Choroid plexus epithelial cell (primary cell): Measurements from ENCODE around the gene AIFM1.

Source experiments
- DNase-seq: peaks from one replicate; pipeline ENCODE4 v3.0.0-alpha.2; 2010; ENCODE audit warnings: low read depth
- H3K4me3 ChIP-seq: 2 replicates; pipeline ENCODE4 v1.5.1; 2011; ENCODE audit warnings: low read depth, mild to moderate bottlenecking, control low read depth, low read length, moderate library complexity
- TF ChIP-seq, protein P1 (sequence below): conservative IDR thresholded peaks from 2 replicates; pipeline ENCODE4 v1.5.1; 2011; ENCODE audit warnings: low read depth, mild to moderate bottlenecking, control low read depth, inconsistent platforms, low read length, moderate library complexity

Gene AIFM1

DNA sequence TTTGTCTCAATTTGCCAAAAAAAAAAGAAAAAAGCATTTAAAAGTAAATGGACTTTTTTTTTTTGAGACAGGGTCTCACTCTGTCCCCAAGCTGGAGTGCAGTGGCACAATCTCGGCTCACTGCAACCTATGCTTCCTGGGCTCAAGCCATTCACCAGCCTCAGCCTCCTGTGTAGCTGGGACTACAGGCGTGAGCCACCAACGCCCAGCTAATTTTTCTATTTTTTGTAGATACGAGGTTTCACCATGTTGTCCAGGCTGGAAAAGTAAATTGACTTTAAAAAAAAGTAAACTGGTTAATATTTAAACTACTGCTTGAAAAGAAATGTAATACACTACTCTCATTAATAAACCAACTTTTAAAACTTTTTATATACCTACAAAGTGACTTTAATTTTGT, 5.9 kb downstream of the AIFM1 start:
- TF ChIP-seq, protein P1, sequence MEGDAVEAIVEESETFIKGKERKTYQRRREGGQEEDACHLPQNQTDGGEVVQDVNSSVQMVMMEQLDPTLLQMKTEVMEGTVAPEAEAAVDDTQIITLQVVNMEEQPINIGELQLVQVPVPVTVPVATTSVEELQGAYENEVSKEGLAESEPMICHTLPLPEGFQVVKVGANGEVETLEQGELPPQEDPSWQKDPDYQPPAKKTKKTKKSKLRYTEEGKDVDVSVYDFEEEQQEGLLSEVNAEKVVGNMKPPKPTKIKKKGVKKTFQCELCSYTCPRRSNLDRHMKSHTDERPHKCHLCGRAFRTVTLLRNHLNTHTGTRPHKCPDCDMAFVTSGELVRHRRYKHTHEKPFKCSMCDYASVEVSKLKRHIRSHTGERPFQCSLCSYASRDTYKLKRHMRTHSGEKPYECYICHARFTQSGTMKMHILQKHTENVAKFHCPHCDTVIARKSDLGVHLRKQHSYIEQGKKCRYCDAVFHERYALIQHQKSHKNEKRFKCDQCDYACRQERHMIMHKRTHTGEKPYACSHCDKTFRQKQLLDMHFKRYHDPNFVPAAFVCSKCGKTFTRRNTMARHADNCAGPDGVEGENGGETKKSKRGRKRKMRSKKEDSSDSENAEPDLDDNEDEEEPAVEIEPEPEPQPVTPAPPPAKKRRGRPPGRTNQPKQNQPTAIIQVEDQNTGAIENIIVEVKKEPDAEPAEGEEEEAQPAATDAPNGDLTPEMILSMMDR: no peak
- H3K4me3 ChIP-seq: no peak overlapping the region
- DNase-seq: no peak

DNA sequence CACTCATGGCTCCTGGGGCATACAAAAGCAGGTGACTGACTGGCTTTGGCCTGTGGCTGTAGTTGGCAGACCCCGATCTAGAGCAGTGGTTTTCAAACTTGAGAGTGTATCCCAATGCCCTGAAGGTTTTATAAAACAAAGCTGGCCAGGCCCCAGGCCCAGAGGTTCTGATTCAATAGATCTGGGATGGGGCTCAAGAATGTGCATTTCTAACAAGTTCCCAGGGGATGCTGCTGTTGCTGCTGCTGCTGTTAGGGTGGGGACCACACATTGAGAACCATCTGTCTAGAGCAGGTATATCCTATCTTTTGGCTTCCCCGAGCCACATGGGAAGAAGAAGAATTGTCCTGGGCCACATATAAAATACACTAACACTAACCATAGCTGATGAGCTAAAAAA, 7.3 kb downstream of the AIFM1 start:
- TF ChIP-seq, protein P1: no peak
- no peak for DNase-seq
- H3K4me3 ChIP-seq: no peak overlapping the region

DNA sequence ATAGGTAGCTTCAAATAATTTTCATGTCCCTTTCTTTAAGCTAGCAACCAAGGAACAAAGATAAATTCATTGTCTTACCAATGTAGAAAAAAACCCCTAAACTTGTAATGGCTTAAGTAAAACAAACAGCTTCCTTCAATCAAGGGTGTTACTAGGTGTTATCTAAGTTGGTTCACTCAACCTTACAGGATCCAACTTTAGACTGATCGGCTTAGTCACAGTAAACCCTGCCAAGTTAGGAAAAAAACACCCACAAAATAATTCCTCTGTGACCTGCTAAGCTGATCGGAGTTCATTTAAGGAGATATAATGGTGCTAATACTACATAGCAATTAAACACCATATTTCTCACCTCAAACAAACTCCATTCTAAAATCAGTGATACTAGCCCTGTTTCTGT, 10.1 kb downstream of the AIFM1 start:
- no peak overlapping the region for H3K4me3 ChIP-seq
- TF ChIP-seq, protein P1: no peak
- no peak for DNase-seq

DNA sequence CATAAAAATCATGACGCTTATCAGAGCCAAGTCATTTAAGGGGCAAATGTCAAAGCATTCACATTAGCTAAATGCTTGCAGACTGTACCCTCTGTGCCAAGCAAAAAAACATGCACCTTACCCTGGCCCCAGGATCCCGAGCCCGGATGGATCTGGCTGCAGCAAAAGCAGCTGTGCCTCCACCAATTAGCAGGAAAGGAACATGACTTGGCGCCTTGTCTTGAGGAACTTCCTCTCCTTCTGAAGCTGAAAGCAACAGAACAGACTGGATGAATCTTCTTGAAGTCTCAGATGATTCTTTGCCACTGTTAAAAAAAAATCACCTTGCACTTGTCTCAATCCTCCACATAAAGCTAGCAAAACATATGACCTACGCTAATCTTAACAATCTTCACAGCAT, 18.0 kb downstream of the AIFM1 start:
- no peak for DNase-seq
- TF ChIP-seq, protein P1: no peak
- H3K4me3 ChIP-seq: no peak overlapping the region

DNA sequence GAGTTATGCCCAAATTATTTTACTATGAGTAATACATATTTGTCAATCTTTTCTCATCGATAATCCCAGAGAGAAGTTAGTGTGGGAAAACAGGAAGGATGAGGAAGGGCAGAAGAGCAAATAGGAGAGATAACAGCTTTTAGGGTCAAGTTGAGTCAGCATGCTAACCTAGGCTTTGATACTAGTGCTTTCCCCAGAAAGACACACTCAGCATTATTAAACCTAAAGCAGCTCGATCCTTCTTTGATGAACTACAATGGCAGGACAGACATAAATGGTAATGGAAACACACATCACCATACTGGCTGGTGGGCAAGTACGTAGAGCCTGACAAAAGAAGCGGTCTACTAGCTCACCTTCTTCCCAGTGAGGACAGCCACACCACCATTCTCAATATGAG, 20.5 kb downstream of the AIFM1 start:
- H3K4me3 ChIP-seq: no peak overlapping the region
- TF ChIP-seq, protein P1: no peak
- no peak for DNase-seq

DNA sequence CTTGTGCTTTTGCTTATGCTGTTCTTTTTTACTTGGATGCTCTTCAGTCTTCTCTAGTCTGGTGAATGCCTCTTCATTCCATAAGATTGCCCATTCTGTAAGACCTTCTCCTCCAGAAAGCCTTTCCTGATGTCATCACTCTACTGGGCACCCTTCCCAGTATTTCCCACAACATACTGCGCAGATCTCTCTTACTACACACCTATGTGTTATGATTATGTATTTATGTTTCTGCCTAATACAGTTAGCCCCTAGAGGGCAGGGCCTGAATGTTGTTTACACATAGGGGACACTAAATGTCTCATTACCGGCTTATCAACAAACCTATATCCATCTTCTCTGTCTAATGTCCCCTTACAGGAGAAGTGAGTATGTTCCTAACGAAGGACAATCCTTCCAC, 21.1 kb downstream of the AIFM1 start:
- TF ChIP-seq, protein P1: peak; percentile 31
- peak; percentile 71 for DNase-seq
- H3K4me3 ChIP-seq: no peak overlapping the region

DNA sequence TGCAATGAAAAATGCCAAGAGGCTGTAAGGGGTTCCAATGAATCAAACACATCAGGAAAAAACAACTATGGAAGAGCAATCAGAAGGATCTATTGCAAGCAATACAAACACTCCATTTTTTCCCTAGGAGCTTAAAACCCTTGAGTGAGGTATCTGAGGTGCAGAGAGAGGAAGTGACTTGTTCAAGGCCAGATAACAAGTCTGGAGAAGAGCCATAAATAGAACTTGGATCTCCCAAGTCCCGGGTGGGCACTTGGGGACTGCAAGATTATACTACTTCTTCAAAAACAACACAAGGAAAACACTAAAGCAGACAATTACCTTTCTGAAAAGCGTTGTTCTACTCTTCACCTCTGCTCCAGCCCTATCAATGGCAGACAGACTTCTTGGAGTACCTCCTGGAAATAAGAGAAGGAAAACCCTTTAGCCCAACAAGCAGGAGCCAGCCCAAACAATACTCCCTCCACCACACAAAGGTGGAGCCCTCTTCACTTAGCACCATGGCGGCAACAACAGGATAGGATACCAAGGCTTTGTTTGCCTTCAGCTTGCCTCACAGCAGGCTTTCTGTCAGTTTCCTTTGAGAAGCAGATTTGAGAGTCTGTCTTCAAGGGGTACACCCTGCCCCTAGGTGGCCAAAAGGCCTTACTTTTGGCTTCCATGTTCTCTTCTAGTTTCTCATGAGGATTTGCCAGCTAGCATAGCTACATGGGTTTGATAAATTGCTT, 26.0 kb downstream of the AIFM1 start:
- H3K4me3 ChIP-seq: no peak overlapping the region
- TF ChIP-seq, protein P1: no peak
- peak; percentile 25 for DNase-seq
